Renal cortex interstitium (tissue), 11 donors: ENCODE results near the gene FRMD4B. TPM values are rescaled to one million over a fixed set of nuclear protein-coding genes. Genes with fewer than 3 reads are reported as not detected.

Source experiments
- DNase-seq, 11 donors: peaks; one replicate each; pipeline ENCODE4 v3.0.0-alpha.2; 2013; ENCODE audit warnings: low read depth in 9 of 11, low spot score in 4 of 11; ENCODE audit errors: extremely low read depth in 1 of 11
- polyA plus RNA-seq, 3 donors: library from polyadenylated mRNA; unstranded; fragments of 120-200 nt; gene quantifications; one replicate each; pipeline ENCODE4 v1.2.1, GENCODE V29; 2013; ENCODE audit not compliant: insufficient read length in 3 of 3

Gene FRMD4B
- polyA plus RNA-seq, 3 donors = 42.4 to 45.6 (median 45.2) TPM

GRCh38 chr3:69409011-69409410 is 23.1 kb upstream of the FRMD4B start:
- DNase-seq = no peak

- no peak for DNase-seq
Measured at GRCh38 chr3:69408542-69408941, 22.7 kb upstream of the FRMD4B start.

- no peak for DNase-seq
Measured at GRCh38 chr3:69407908-69408307, 22.0 kb upstream of the FRMD4B start.

GRCh38 chr3:69406163-69406562 is 20.3 kb upstream of the FRMD4B start:
- DNase-seq = no peak

- no peak for DNase-seq
Measured at GRCh38 chr3:69405067-69405466, 19.2 kb upstream of the FRMD4B start.

GRCh38 chr3:69403454-69403853 is 17.6 kb upstream of the FRMD4B start:
- DNase-seq = no peak

- DNase-seq = no peak
Measured at GRCh38 chr3:69400683-69401082, 14.8 kb upstream of the FRMD4B start.

GRCh38 chr3:69392850-69393249 is 7.0 kb upstream of the FRMD4B start:
- DNase-seq = no peak

- no peak for DNase-seq
Measured at GRCh38 chr3:69392415-69392814, 6.5 kb upstream of the FRMD4B start.

GRCh38 chr3:69391554-69391953 is 5.7 kb upstream of the FRMD4B start:
- no peak for DNase-seq

GRCh38 chr3:69390771-69391170 is 4.9 kb upstream of the FRMD4B start:
- no peak for DNase-seq

GRCh38 chr3:69389520-69390248 is 3.8 kb upstream of the FRMD4B start:
- no peak for DNase-seq

- no peak for DNase-seq
Measured at GRCh38 chr3:69388241-69388640, 2.4 kb upstream of the FRMD4B start.

GRCh38 chr3:69386556-69387385 is 883 bp upstream of the FRMD4B start:
- no peak for DNase-seq

GRCh38 chr3:69385123-69385722 is 665 bp downstream of the FRMD4B start:
- DNase-seq = no peak

- no peak for DNase-seq
Measured at GRCh38 chr3:69384326-69384725, 1.6 kb downstream of the FRMD4B start.

- no peak for DNase-seq
Measured at GRCh38 chr3:69379661-69380060, 6.2 kb downstream of the FRMD4B start.

- no peak for DNase-seq
Measured at GRCh38 chr3:69378112-69378802, 7.6 kb downstream of the FRMD4B start.

- no peak for DNase-seq
Measured at GRCh38 chr3:69377262-69377661, 8.6 kb downstream of the FRMD4B start.

- no peak for DNase-seq
Measured at GRCh38 chr3:69376731-69377130, 9.2 kb downstream of the FRMD4B start.
